ENCODE measurements around the gene IFNL2.

DNA sequence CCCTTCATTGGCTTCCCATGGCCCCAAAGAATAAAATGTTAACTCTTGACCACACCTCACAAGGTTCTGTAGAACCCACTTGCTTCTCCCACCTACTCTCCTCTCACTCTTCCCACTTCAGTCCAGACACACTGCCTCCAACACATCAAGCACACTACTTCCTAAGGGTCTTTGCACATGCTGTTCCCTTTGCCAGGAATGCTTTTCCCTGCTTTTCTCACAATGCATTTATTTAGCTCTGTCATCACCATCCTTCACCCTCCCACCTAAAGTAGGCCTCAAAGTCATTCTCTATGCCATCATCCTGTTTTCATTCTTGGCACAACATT lies 36.0 kb downstream of the IFNL2 start:
- no peak for TF ChIP-seq POLR2A (IDR thresholded peaks at IDR 0.05; ENCODE audit: low read length)
- TF ChIP-seq GATA1 (IDR thresholded peaks at IDR 0.05; ENCODE audit: low read depth, low read length) = no peak
